Smooth muscle cell of the brain vasculature (primary cell): Measurements from ENCODE around the gene FURIN.
"Not testable (repeated sequence)": the region's sequence is repeated elsewhere in the genome, so short reads cannot be mapped to it uniquely, and the experiment has no call there.

ENCODE experiments used
- DNase-seq: peaks from one replicate; pipeline ENCODE4 v3.0.0-alpha.2; 2012; ENCODE audit warnings: low read depth, low spot score

Gene FURIN

DNA sequence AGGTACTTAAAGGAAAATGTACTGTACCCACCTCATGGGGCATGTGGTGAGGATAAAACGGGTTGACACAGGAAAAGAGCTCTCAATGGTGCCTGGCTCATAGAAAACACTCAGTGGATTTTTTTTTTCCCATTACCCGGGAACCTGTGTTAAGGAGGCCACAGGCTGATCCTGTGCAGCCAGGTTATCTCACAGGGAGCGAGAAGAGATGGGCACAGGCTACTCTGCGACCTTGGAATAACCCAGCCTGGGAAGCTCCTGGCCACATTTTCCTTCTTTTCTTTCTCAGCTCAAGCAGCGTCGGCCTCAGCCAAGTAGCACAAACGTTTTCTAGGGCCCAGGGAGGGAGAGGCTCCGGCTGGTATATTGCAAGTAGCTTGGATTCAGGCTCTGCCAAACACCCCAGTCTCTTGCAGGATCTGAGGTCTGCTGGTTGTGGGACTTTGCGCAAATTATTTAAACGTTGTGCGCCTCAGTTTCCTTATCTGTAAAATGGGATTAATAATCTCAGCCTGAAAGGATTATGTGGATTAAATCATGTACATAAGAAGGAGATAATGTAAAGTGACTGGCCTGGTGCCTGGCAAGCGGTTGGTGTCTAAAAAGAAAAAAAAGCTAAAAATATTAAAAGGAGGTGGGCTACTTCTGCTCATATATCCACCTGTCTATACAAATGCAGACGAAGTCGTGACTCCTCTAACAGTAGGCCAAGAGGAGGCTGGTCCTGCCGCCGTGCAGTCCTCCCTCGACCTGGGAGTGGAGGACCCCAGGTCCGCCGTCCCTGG is 2.2 kb downstream of the FURIN start:
- no peak for DNase-seq

- no peak for DNase-seq
Observed at GRCh38 chr15:90871139-90871715, 2.8 kb downstream of the FURIN start.

DNA sequence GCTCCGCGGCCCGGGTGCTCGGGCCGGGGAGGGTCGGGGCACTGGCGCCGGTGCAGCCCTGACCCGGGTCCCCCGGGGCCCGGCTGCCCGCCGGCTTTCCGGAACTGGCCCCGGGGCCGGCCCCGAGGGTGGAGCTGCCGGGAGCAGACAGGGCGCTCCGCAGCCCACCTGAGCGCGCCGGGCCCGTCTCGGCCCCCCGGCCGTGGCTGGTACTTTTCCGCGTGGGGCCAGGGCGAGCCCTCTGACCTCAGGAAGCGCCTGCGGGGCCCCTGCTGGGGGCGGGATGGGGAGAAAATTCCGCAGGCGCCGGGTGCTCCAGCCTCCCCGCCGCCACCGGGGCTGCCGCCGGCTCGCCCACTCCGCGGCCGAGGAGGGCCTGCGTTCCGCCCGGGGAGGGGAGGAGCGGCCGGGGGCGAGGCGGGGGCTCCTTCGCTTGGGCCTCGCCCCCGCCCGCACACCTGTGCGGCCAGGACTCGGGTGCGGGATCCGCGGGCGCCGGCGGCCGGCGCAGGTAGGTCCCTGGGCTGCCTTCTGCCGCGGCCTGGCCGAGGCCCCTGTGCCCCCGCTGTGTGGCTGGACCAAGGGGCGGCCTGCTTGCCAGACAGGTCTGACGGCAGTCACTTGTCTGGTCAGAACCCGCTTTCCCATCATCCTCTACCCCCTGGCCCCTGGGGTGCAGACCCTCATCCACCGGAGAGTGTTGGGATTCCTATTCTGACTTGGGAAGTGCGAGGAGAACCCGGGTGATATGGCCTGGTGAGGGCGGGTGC is 3.5 kb downstream of the FURIN start:
- DNase-seq: no peak

GRCh38 chr15:90872486-90873184 is 4.2 kb downstream of the FURIN start:
- DNase-seq: no peak

DNA sequence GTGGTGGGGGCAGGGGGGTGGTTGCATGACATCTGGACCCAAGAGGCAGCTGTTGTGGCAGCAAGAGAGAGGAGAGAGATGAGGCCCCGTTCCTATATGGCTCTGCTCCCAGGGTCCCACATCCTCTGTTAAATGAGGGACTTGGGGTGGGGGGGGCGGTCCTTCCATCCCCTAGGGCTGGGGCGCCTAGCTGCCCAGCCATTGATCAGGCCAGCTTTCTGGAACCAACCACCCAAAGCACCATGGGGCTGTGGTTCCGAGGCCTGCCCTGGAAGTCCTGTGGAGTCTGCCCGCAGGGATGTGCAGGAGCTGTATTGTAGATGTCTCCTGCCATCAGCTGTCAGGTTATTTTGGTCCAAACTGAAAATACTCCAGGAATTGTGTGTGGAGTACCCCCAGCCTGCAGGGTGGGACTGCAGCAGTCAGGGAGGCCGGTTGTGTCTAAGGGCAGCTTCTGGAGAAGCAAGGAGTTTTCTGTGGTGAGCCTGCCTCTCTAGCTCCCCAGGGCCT is 5.2 kb downstream of the FURIN start:
- DNase-seq: no peak

- no peak for DNase-seq
Observed at GRCh38 chr15:90873998-90874605, 5.7 kb downstream of the FURIN start.

- not testable (repeated sequence) for DNase-seq
Observed at GRCh38 chr15:90874986-90875385, 6.6 kb downstream of the FURIN start.

GRCh38 chr15:90875549-90875981 is 7.2 kb downstream of the FURIN start:
- no peak for DNase-seq

GRCh38 chr15:90876046-90876445 is 7.7 kb downstream of the FURIN start:
- no peak for DNase-seq

DNA sequence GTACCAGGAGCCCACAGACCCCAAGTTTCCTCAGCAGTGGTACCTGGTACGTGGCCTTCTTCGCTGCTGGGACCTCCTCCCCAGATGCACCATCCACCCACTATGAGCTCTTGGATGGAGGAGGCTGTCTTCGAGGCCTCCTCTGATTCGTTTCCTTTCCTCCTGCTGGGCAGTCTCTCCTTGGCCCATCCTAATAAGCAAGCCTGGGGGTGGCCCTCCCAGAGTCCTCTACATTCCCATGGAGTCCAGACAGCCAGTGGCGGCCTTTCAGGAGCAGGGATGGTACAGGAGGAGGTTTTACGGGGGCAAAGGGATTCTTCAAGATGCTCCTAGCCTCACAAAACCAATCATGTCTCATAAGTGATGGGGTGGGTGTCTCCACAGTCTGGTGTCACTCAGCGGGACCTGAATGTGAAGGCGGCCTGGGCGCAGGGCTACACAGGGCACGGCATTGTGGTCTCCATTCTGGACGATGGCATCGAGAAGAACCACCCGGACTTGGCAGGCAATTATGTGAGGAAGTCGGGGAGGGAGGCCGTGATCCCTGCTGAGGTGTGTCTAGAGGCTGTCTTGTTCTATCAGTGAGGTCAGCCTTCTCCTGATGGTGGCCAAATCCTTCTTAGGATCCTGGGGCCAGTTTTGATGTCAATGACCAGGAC is 8.3 kb downstream of the FURIN start:
- no peak for DNase-seq

DNA sequence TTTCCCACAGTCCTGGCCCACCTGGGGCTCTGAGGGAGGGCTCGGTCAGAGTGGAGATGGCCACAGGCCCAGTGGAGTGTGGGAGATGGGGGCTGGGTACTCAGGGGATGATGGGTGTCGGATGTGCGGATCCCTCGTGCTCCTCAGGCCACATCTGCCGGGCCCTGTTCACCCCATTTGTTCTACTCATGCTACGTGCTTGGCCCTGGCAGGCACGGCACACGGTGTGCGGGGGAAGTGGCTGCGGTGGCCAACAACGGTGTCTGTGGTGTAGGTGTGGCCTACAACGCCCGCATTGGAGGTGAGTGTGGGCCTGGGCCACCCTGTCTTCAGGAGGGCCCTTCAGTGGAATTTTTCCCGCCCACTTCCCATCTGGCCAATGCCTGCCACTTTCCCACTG is 8.9 kb downstream of the FURIN start:
- DNase-seq: no peak

GRCh38 chr15:90877996-90878395 is 9.6 kb downstream of the FURIN start:
- no peak for DNase-seq

GRCh38 chr15:90878660-90879059 is 10.3 kb downstream of the FURIN start:
- DNase-seq: no peak

DNA sequence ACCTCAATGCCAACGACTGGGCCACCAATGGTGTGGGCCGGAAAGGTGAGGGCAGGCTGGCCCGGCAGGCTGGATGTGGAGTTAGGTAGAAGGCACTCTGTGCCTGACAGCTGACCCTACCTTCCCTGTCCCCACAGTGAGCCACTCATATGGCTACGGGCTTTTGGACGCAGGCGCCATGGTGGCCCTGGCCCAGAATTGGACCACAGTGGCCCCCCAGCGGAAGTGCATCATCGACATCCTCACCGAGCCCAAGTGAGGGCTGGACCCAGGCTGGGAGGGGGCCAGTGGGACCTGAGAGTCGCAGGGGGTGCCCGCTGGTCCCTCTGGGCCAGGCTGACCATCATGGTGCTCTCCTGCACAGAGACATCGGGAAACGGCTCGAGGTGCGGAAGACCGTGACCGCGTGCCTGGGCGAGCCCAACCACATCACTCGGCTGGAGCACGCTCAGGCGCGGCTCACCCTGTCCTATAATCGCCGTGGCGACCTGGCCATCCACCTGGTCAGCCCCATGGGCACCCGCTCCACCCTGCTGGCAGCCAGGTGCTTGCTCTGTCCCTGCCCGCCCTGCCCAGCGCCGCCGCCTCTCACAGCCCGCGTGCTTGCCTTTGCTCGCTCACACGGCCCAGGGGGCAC is 11.5 kb downstream of the FURIN start:
- no peak for DNase-seq

DNA sequence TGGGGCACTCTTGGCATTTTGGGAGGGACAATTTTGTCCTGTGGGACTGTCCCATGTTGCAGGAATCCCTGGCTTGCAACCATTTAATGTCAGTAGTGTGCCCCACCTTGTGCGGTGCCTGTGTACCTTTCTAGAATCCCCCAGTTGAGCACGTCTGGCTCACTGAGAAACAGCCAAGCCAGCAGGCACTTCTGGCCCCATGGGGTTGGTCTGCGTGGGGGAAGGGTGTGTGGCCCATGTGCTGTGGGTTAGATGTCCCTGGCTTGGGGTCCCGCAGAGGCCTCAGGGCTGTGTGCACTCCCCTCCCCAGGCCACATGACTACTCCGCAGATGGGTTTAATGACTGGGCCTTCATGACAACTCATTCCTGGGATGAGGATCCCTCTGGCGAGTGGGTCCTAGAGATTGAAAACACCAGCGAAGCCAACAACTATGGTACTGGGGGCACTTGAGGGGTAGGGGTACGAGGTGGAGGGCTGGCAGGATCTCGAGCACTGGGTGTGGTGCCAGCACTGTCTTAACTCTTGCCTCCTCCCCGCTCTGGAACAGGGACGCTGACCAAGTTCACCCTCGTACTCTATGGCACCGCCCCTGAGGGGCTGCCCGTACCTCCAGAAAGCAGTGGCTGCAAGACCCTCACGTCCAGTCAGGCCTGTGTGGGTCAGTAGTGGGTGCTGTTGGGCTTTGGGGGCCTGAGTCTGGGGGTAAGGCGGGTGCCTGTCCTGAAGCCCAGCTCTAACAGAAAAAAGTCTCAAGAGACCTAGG is 12.2 kb downstream of the FURIN start:
- no peak for DNase-seq

GRCh38 chr15:90881181-90881977 is 13.0 kb downstream of the FURIN start:
- no peak for DNase-seq

DNA sequence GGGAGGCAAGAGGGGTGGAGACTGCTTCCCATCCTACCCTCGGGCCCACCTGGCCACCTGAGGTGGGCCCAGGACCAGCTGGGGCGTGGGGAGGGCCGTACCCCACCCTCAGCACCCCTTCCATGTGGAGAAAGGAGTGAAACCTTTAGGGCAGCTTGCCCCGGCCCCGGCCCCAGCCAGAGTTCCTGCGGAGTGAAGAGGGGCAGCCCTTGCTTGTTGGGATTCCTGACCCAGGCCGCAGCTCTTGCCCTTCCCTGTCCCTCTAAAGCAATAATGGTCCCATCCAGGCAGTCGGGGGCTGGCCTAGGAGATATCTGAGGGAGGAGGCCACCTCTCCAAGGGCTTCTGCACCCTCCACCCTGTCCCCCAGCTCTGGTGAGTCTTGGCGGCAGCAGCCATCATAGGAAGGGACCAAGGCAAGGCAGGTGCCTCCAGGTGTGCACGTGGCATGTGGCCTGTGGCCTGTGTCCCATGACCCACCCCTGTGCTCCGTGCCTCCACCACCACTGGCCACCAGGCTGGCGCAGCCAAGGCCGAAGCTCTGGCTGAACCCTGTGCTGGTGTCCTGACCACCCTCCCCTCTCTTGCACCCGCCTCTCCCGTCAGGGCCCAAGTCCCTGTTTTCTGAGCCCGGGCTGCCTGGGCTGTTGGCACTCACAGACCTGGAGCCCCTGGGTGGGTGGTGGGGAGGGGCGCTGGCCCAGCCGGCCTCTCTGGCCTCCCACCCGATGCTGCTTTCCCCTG is 13.8 kb downstream of the FURIN start:
- no peak for DNase-seq
